GM19463 (cell line): ENCODE data around the gene KIF1A.

ENCODE experiments used
- ATAC-seq: cut with Tn5 transposase; IDR thresholded peaks from one replicate; pipeline ENCODE4 v1.9.1; 2021; ENCODE audit warnings: mild to moderate bottlenecking, moderate library complexity; ENCODE audit not compliant: unreplicated experiment

Gene KIF1A

DNA sequence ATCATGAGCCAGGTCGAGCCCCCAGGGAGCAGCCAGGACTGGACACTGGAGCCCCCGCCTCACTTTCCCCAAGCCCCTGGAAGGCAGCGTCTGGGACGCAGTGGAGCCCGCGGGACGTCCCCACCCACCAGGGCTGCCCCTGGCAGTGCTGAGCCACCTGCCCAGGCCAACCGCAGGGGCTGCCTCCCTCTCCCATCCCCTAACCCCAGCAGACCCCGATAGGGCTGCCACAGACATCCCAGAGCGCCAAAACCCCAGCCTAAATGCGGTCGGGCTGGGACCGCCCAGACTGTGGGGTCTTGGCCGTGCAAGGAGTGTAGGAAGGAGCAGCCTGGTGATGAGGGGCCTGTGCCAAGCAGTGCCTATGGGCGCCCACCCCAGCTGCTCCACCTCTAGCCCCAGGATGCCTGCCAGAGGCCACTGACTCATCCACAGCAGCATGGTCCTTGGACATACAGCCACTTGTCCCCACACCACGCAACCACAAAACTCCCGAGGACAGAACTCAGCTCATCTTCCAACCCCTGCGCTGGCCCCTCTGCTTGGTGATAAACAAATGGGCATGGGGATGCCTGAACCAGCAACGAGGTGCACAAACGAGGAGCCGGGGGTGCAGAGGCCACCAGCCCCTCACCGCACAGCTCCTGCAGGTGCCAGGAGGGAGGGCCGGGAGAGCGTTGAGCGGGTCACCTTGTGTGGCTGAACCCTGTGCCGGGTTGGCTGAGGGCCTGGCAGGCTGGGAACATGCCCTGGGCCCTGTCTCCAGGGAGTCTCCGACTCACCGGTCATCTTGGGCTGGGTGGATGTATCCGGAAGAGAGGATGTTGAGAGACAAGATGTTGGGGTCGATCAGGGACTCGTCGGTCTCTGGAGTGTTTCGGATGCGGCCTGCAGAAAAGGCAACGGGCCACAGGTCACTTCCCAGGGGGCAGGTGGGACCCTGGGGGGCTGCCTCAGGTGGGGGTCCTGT, 83.5 kb downstream of the KIF1A start:
- ATAC-seq: no peak

DNA sequence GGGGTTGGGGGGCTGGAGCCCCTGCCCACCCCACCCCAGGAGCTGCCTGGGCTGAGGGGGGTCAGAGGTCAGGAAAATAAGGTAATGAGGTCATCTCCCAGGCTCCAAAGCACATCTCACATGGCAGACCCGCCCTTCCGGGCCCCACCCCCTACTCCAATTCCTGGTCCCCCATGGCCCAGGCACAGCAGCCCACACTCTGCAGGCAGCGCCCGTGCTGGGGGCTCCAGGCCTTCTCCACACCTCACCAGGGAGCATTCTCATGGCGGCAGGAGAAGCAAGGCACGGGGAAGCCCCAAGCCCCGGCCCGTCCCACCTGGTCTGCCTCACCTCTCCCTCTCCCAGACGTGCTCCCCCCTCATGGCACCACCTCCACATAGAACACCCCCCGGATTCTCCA, 84.5 kb downstream of the KIF1A start:
- ATAC-seq: no peak

DNA sequence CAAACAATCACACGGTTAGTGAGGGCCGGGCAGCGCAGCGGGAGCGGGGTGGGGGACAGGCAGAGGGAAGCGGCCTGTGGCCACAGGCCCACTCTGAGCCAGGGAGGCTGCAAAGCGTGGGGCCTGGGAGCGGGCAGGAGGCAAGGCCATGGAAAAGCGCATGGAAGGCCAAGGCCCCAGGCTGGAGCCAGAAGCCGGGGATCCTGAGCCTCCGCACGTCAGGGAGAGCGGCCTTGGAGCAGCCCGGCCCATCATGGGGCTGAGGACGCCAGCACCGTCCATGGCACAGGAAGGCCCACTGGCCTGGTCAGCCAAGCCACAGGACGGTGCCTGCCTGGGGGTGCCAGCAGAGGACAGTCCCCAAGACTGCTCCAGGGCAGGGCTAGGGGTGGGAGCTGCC, 85.3 kb downstream of the KIF1A start:
- no peak for ATAC-seq

DNA sequence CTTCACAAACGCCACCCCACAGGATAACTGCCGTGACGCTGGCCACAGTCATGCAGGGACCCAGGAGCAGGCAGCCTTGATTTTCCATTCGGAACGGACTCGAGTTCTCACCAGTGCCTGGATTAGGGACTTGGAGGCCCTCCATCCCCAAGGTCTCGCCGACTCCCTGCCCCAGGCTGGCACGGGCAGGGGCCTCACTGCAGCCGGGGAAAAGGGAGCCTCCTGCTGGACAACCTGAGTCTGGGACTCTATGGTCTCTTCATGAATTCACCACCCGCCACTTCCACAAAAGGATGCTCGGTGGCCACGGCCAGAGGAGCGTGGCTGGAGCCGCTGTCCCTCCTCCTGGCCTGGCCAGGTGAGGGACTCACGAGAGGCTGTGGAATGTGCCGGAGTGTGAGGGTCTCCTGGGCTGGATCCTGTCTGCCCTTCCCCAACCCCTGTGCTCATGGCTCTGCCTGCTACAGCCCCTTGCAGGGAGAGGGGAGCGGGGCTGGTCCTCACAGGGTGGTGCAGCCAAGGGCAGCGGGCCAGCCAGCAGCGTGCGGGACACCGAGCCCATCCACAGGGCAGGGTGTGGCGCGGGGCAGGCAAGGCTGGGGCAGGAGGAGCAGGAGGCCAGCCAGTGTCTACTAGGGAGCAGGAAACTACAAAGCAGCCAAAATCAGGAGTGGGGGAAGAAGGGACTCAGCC, 86.1 kb downstream of the KIF1A start:
- ATAC-seq: no peak

DNA sequence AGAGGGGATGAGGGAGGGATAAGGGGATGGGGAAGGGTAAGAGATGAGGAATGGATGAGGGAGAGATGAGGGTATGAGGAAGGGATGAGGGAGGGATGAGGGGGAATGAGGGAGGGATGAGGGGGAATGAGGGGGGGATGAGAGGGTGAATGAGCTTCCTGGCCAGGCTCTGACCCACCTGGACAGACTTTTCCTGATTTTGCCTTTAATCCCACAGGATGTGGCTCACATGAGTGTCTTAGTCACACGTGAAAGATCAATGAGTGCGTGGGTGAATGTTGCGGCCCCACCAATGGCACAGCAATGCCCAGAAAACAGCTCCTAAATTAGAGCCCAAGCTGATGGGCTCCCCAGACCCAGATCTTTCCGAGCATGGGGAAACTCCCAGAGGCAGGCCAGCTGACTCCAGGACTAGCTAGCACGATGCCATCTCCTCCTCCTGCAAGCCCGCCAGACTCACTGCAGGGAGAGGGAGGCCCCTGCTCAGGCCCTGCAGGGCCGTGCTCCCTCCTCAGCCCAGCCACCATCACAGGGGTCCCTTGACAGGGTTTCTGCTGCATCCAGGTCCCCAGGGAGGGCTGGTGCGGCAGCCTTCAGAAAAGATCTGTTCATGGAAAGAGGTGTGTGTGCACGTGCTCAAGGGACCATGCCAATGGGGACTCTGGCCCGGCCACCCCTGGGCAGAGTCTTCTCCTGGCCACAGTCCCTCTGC, 87.0 kb downstream of the KIF1A start:
- ATAC-seq: no peak

DNA sequence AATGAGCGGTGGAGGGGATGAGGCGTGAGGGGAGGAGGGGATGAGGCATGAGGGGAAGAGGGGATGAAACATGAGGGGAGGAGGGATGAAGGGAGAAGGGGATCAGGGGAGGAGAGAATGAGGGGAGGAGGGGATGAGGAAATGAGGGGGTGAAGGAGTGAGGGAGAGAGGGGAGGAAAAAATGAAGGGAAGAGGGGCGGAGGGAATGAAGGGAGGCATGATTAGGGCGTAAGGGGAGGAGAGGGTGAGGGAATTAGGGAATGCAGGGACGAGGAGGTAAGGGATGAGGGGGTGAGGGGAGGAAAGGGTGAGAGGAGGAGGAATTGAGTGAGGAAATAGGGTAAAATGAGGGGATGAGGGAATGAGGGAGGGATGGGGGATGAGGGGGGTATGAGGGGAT, 87.8 kb downstream of the KIF1A start:
- ATAC-seq: no peak

DNA sequence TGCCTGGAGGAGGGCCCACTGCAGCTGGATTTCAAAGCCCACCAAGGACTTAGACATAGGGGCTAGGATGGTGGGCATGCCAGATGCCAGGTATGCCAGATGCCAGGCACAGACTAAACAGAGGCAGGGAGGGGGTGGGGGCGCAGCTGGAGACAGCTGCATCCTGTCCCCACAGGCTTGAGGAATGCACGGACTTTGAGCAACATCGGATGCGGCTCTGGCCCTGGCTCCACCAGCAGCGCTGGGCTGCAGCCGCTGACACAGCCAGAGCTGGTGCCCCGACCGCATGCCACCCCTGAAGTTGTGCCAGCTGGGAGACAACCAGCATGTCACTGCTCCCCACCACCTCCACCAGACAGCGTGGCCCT, 88.9 kb downstream of the KIF1A start:
- no peak for ATAC-seq

DNA sequence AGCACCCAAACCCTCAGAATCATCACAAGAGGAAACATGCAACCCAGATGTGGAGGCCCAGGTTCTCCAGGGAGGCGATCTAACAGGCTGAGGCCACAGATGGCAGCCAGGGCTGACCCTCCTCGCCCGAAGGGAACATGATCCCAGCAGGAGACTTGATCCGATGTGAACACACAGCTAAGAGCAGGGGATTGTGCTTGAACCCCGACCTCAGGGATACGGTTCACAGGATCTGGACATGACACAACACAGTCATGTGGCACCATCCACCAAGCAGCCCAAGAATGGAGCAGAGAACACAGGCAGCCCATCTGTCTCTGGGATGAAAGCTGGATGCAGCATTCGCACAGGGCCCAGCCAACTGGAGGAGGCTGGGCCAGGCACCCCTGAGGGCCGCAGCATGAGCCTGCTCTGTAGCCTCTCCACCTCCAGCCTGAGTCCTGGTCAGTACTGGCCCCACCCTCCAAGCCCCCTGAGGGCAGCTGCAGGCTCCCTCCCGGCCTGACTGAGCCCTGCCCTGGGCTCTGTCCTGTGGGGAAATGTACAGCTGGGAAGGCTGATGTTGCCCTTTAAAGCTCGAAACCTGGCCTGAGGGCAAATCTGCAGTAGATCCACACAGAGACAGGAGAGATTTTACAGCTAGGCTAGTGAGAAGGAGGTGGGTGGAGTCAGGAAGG, 89.4 kb downstream of the KIF1A start:
- ATAC-seq: no peak

DNA sequence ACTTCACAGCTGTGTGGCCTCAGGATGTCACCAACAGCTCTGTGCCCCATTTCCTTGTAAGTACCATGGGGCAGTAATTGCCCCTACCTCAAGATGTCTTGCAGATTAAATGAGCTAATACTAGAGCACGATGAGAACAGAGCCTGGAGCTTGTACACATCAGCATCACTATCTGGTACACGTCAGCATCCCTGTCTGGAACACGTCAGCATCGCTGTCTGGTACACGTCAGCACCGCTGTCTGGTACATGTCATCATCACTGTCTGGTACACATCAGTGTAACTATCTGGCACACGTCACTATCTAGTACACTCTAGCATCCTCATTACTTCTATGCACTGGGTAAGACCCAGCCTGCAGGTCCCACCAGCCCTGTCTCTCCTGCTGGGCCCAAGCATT, 91.2 kb downstream of the KIF1A start:
- no peak for ATAC-seq

DNA sequence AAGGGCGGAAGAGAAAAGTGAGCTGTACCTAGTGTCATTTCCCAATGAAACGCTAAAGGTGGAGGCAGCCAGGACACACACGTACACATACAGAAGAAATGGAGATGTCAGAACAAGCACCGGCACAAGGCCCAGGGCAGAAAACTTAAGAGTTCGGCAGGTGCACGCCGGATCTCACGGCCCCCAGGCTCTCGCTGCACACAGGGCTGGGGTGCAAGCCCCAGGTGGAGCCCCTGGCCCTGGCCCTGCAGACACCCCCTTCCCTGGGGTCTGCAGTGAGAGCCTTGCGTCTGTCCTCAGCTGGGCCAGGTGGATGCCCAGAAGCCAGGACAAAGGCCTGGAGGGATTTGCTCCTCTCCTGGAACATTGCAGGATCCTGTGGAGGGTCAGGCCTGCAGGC, 91.7 kb downstream of the KIF1A start:
- no peak for ATAC-seq

DNA sequence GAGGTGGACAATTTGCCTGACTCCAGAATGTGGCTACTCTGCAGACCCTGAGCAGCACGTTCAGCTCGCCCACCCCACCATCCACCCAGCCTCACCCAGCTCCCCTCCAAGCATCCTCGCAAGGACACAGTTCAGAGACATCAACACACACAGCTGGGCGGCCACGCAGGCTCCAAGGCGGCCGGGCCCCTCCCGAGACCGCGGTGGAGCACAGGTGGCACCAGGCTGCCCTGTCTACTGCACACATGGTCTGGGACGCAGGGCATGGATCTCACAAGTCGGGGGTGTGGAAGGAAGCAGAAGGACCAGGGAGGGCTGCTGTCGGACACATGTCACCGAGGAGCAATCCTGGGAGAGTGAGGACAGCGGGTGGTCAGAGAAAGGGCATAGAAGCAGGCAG, 92.1 kb downstream of the KIF1A start:
- no peak for ATAC-seq

DNA sequence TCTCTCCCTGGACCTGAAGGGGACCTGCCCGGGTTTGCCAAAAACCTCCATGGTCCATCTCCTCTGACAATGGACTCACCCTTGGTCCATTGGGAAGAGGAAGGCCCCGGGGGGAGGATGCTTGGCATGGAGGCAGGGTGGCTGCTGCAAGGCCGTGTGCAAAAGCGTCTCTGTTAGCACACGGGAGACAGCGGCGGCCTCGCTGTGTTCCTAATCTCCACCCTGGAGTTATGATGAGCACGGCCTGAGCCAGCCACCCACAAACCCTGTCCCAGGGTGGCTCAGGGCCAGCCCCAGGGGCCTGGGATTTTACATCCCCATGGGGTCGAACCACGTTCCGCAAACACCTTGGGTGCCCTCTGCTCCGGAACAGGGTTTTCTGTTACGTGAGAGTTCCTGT, 92.6 kb downstream of the KIF1A start:
- no peak for ATAC-seq

DNA sequence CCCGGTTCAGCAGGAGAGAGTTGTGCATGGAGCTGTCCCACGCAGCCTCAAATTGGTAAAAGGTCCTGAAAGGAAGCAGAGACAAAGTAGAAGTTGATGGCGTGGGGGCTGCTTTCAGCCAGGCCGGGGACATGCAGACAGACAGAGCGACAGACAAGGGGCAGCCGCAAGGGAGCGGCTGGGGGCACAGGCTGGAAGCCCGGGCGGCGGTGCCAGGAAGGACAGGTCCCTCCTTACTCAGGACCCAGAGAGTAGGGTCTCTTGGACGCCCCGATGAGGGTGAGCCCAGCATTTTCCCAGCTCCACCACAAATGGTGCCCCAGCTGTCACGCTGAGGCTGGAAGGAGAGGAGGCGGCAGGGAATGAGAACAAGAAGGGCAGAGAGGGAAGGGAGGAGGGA, 93.1 kb downstream of the KIF1A start:
- ATAC-seq: no peak

DNA sequence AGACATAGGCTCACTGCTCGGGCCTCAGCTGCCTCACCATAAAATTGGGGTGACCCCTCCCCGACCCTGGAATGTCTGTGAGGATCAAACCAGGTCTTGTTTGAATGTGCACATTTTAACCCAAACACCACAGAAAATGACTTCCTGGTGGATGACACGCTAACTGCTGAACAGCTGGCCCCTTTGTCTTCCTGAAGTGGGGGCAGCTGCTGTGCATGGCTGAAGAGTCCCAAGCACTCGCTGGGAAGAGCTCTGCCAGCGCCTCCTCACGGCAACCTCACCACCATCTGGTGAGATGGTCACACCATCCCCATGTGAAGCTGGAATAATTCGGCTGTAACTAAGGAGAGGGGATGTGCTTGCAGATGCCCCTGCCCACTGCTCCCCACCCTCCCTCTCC, 94.3 kb downstream of the KIF1A start:
- ATAC-seq: no peak

DNA sequence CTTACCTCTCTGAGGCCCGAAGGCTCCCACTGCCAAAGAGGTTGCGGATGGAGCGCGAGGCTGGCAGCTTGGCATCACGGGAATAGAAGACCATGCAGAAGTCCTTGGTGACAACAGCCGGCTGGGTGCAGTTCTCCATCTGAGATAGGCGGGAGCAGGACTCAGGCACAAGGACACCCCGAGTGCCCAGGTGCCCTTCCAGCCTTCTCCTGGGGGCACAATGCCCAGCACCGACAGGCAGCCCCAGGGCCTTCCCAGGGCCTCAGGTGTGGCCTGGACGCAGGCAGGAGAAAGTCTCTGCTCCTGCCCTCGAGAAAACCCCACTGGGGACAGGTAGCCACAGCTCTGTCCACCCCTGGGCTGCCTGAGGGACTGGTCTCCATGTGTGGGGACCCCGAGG, 94.8 kb downstream of the KIF1A start:
- ATAC-seq: no peak

DNA sequence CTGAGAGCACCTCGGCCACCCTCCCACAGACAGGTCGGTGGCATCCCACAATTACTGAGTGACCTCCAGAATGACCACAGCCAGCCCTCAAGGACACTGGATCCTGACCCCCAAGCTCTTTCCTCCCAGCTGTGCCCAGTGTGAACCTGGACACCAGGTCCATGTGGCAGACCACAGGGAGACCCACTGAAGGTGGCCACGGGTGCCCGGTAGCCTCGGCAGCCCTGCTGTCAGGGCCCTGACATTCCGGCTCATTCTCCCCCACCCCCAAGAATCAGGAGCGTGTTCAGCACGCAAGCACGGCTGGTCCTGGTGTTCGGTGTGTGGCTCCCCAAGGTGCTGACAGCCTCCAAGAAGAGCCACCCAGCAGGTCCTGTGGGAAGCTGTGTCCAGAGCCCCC, 95.6 kb downstream of the KIF1A start:
- ATAC-seq: no peak

DNA sequence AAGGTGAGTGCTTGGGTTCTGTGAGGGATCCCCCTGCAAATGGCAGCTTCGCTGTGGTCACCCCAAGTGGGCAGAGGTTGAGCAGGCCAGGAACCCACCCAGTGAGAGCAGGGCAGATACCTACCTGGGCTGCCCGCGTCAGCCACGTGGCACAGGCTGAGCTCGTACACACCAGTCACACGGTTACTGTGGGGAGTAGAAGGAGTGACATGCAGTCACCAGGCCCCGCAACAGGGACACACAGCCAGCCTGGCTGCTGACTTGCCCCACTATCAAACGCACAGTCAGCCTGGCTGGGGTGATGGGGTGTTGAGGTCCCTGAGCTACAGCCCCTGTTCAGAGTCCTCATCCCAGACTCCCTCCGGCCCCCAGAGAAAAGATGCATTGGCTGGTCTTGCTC, 96.2 kb downstream of the KIF1A start:
- ATAC-seq: no peak

DNA sequence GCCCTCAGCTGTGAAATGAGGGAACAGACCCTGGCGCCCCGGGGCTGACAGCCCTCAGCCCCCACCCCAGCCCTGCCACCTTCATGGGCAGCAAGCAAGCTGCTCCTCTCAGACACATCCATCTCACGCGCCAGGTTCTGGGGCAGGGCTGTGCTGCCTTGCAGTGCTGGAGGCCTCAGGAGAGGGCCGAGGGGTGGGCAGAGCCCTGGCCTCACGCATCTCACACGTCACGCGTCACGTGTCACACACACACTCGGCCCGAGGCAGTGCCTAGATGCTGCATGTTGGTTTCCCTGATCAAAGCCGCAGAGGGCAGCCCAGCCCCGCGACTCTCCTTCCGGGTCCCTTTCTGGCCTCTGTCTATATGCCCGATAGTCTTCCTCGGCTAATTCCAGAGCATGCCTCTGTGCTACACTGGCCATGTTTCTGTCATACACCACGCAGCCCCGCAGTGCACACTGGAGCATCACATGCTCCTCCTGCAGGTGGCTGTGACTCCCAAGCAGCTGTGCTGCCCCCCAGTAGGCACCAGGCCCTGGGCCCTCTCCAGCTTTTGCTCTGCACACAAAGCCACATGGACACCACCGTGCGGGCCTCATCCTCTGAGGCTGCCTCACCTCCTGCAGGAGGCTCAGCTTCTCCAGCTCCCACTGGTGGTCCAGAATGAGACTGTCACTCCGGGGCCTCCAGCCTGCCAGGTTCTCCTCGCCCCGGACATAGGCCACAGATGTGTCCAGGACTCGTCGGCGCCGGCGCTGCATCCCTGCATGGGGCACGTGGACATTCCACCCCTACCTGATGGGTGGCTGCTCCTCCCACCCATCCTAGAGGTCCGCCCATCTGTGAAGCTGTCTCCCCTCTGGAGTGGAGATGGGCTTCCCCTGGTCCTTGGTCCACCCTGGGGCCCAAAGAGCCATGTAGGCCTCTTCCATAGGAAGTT, 97.0 kb downstream of the KIF1A start:
- no peak for ATAC-seq

DNA sequence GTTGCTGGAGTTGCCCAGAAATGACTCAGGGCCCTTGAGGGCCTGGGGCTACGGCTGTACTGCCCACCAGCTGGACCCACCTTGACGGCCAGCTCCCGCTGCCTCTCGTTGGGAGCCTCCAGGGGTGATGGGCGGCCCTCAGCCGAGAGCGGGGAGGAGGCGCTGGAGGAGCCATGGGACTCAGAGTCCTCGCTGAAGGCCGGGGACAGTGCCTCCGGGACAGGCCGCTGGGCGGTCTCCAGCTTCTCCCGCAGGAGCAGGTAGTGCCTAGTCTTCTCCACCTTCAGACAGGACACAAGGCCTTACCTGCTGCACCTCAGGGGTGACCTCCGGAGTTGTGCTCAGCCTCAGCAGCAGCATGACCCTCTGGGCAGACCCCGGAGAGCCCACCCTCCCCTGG, 97.6 kb downstream of the KIF1A start:
- ATAC-seq: no peak

DNA sequence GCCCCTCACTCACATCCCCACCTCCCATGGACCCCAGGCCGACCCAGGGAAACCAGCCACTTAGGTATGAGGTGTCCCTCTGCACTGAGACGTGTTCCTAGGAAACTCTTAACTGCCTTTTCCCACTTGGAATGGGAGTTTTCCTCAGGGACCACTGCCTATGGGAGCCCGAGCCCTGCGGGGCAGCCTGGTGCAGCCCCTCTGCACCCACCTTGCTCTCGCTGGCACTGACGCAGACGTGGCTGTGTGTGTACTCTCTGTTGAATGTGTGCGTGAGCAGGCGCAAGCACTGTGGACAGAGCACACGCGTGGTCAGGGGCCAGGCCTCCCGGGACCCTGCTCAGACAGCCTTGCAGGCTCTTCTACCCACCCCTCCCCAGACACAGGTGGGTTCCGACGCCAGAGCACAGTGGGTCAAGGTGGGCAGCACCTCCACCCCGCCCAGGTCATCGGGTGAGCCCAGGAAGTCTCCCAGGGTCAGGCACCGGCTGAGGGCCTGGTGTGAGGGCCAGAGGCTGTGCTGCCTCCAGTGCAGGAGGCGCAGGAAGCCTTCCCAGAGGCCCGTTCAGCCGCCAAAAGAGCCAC, 98.3 kb downstream of the KIF1A start:
- ATAC-seq: no peak
